SK-N-SH treated with all-trans-retinoic acid at 6 μM for 48 hours (cell line): Measurements from ENCODE around the gene PRR15L.

Experiments
- ATAC-seq: fragments of 200-7000 bp; cut with Tn5 transposase; 3 replicates; pipeline ENCODE4 v1.9.1; 2020; ENCODE audit warnings: mild to moderate bottlenecking, moderate library complexity
- BACH2 ChIP-seq: fragments of 250-450 bp; sonication (Bioruptor Pico); IDR thresholded peaks from 2 replicates; pipeline ENCODE4 v1.9.0; 2021; ENCODE audit warnings: mild to moderate bottlenecking, borderline replicate concordance
- CSDC2 ChIP-seq: fragments of 250-450 bp; sonication (Bioruptor Pico); IDR thresholded peaks from 2 replicates; pipeline ENCODE4 v1.5.0; 2020; ENCODE audit warnings: mild to moderate bottlenecking, moderate library complexity
- ESRRG ChIP-seq: fragments of 250-450 bp; sonication (Bioruptor Pico); IDR thresholded peaks from 2 replicates; pipeline ENCODE4 v1.6.1; 2021; ENCODE audit warnings: mild to moderate bottlenecking
- GLIS3 ChIP-seq: fragments of 250-450 bp; sonication (Bioruptor Pico); IDR thresholded peaks from 2 replicates; pipeline ENCODE4 v1.5.0; 2020; ENCODE audit warnings: mild to moderate bottlenecking, moderate library complexity
- ISL1 ChIP-seq: fragments of 250-450 bp; sonication (Bioruptor Pico); IDR thresholded peaks from 2 replicates; pipeline ENCODE4 v2.1.2; 2022; ENCODE audit warnings: mild to moderate bottlenecking, moderate library complexity
- OSR1 ChIP-seq: fragments of 250-450 bp; sonication (Bioruptor Pico); IDR thresholded peaks from 2 replicates; pipeline ENCODE4 v1.8.0; 2022; ENCODE audit warnings: moderate library complexity, mild to moderate bottlenecking, inconsistent platforms
- POU6F1 ChIP-seq: fragments of 250-450 bp; sonication (Bioruptor Pico); IDR thresholded peaks from 2 replicates; pipeline ENCODE4 v1.8.0; 2021; ENCODE audit warnings: low read depth, mild to moderate bottlenecking, moderate library complexity, borderline replicate concordance
- PPARA ChIP-seq: fragments of 250-450 bp; sonication (Bioruptor Pico); IDR thresholded peaks from 2 replicates; pipeline ENCODE4 v1.5.0; 2020; ENCODE audit warnings: mild to moderate bottlenecking, borderline replicate concordance
- RARB ChIP-seq: fragments of 250-450 bp; sonication (Bioruptor Pico); IDR thresholded peaks from 2 replicates; pipeline ENCODE4 v1.8.0; 2021; ENCODE audit warnings: mild to moderate bottlenecking, moderate library complexity
- TCF4 ChIP-seq: fragments of 250-450 bp; sonication (Bioruptor Pico); IDR thresholded peaks from 2 replicates; pipeline ENCODE4 v1.8.0; 2021; ENCODE audit warnings: mild to moderate bottlenecking, moderate library complexity, borderline replicate concordance
- TOX ChIP-seq: fragments of 250-450 bp; sonication (Bioruptor Pico); IDR thresholded peaks from 2 replicates; pipeline ENCODE4 v1.8.0; 2021; ENCODE audit warnings: mild to moderate bottlenecking, moderate library complexity, borderline replicate concordance
- ZC3H10 ChIP-seq: fragments of 250-450 bp; sonication (Bioruptor Pico); IDR thresholded peaks from 2 replicates; pipeline ENCODE4 v1.5.1; 2021; ENCODE audit warnings: mild to moderate bottlenecking, moderate library complexity
- ZFP3 ChIP-seq: fragments of 250-450 bp; sonication (Bioruptor Pico); IDR thresholded peaks from 2 replicates; pipeline ENCODE4 v1.5.0; 2020; ENCODE audit warnings: mild to moderate bottlenecking, moderate library complexity
- ZFP30 ChIP-seq: fragments of 450-650 bp; formaldehyde crosslinking; IDR thresholded peaks from 2 replicates; pipeline ENCODE4 v1.5.0; 2022; ENCODE audit warnings: mild to moderate bottlenecking, moderate library complexity
- ZNF70 ChIP-seq: fragments of 450-650 bp; formaldehyde crosslinking; IDR thresholded peaks from 2 replicates; pipeline ENCODE4 v1.5.0; 2020; ENCODE audit warnings: mild to moderate bottlenecking, moderate library complexity
- ZNF8 ChIP-seq: fragments of 450-650 bp; formaldehyde crosslinking; IDR thresholded peaks from 2 replicates; pipeline ENCODE4 v1.5.0; 2020; ENCODE audit warnings: mild to moderate bottlenecking, moderate library complexity
- TF ChIP-seq, protein P1 (sequence below): fragments of 250-450 bp; sonication (Bioruptor Pico); IDR thresholded peaks from 2 replicates; pipeline ENCODE4 v1.8.0; 2020; ENCODE audit warnings: mild to moderate bottlenecking, moderate library complexity, borderline replicate concordance
- TF ChIP-seq, protein P2 (sequence below): fragments of 250-450 bp; sonication (Bioruptor Pico); IDR thresholded peaks from 2 replicates; pipeline ENCODE4 v1.5.1; 2020; ENCODE audit warnings: low read depth, mild to moderate bottlenecking, moderate library complexity
- TF ChIP-seq, protein P3 (sequence below): fragments of 250-450 bp; sonication (Bioruptor Pico); IDR thresholded peaks from 2 replicates; pipeline ENCODE4 v1.5.1; 2021; ENCODE audit warnings: mild to moderate bottlenecking, moderate library complexity
- TF ChIP-seq, protein P4 (sequence below): fragments of 250-450 bp; sonication (Bioruptor Pico); IDR thresholded peaks from 2 replicates; pipeline ENCODE4 v1.5.0; 2020; ENCODE audit warnings: mild to moderate bottlenecking, moderate library complexity

The PRR15L gene

DNA sequence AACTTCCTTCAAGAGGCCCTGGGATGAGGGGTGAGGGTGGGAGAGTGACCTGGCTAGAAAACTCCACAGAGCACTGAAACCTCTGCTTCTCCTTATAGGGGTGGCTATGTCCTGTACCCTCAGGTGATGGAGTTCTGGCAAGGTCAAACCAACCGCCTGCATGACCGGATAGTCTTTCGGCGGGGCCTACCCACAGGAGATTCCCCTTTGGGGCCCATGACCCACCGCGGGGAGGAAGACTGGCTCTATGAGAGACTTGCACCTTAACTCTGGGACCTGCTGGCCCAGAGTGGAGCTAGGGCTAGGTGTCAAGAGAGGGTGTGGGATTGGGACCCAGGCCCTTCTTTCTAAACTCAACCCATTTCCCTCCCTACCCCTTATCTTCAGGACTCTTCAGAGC lies 11.2 kb downstream of the PRR15L start:
- no peak for TF ChIP-seq GLIS3 (CRISPR knock-in tag)
- no peak for TF ChIP-seq POU6F1 (CRISPR knock-in tag)
- TF ChIP-seq, protein P1, sequence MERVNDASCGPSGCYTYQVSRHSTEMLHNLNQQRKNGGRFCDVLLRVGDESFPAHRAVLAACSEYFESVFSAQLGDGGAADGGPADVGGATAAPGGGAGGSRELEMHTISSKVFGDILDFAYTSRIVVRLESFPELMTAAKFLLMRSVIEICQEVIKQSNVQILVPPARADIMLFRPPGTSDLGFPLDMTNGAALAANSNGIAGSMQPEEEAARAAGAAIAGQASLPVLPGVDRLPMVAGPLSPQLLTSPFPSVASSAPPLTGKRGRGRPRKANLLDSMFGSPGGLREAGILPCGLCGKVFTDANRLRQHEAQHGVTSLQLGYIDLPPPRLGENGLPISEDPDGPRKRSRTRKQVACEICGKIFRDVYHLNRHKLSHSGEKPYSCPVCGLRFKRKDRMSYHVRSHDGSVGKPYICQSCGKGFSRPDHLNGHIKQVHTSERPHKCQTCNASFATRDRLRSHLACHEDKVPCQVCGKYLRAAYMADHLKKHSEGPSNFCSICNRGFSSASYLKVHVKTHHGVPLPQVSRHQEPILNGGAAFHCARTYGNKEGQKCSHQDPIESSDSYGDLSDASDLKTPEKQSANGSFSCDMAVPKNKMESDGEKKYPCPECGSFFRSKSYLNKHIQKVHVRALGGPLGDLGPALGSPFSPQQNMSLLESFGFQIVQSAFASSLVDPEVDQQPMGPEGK (CRISPR knock-in tag): no peak
- no peak for TF ChIP-seq ESRRG (CRISPR knock-in tag)
- no peak for TF ChIP-seq ZFP3 (CRISPR knock-in tag)
- no peak for TF ChIP-seq ZNF70 (CRISPR knock-in tag)
- no peak for TF ChIP-seq ZFP30 (CRISPR knock-in tag)
- TF ChIP-seq TOX (CRISPR knock-in tag): no peak
- no peak for TF ChIP-seq ISL1
- TF ChIP-seq OSR1 (CRISPR knock-in tag): no peak
- TF ChIP-seq, protein P2, sequence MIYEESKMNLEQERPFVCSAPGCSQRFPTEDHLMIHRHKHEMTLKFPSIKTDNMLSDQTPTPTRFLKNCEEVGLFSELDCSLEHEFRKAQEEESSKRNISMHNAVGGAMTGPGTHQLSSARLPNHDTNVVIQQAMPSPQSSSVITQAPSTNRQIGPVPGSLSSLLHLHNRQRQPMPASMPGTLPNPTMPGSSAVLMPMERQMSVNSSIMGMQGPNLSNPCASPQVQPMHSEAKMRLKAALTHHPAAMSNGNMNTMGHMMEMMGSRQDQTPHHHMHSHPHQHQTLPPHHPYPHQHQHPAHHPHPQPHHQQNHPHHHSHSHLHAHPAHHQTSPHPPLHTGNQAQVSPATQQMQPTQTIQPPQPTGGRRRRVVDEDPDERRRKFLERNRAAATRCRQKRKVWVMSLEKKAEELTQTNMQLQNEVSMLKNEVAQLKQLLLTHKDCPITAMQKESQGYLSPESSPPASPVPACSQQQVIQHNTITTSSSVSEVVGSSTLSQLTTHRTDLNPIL: no peak
- TF ChIP-seq RARB (CRISPR knock-in tag): no peak
- TF ChIP-seq, protein P3, sequence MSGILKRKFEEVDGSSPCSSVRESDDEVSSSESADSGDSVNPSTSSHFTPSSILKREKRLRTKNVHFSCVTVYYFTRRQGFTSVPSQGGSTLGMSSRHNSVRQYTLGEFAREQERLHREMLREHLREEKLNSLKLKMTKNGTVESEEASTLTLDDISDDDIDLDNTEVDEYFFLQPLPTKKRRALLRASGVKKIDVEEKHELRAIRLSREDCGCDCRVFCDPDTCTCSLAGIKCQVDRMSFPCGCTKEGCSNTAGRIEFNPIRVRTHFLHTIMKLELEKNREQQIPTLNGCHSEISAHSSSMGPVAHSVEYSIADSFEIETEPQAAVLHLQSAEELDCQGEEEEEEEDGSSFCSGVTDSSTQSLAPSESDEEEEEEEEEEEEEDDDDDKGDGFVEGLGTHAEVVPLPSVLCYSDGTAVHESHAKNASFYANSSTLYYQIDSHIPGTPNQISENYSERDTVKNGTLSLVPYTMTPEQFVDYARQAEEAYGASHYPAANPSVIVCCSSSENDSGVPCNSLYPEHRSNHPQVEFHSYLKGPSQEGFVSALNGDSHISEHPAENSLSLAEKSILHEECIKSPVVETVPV (CRISPR knock-in tag): no peak
- TF ChIP-seq PPARA: no peak
- TF ChIP-seq, protein P4, sequence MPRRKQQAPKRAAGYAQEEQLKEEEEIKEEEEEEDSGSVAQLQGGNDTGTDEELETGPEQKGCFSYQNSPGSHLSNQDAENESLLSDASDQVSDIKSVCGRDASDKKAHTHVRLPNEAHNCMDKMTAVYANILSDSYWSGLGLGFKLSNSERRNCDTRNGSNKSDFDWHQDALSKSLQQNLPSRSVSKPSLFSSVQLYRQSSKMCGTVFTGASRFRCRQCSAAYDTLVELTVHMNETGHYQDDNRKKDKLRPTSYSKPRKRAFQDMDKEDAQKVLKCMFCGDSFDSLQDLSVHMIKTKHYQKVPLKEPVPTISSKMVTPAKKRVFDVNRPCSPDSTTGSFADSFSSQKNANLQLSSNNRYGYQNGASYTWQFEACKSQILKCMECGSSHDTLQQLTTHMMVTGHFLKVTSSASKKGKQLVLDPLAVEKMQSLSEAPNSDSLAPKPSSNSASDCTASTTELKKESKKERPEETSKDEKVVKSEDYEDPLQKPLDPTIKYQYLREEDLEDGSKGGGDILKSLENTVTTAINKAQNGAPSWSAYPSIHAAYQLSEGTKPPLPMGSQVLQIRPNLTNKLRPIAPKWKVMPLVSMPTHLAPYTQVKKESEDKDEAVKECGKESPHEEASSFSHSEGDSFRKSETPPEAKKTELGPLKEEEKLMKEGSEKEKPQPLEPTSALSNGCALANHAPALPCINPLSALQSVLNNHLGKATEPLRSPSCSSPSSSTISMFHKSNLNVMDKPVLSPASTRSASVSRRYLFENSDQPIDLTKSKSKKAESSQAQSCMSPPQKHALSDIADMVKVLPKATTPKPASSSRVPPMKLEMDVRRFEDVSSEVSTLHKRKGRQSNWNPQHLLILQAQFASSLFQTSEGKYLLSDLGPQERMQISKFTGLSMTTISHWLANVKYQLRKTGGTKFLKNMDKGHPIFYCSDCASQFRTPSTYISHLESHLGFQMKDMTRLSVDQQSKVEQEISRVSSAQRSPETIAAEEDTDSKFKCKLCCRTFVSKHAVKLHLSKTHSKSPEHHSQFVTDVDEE: no peak
- no peak for TF ChIP-seq CSDC2
- no peak for TF ChIP-seq ZC3H10 (CRISPR knock-in tag)
- TF ChIP-seq TCF4: no peak
- no peak for TF ChIP-seq ZNF8 (CRISPR knock-in tag)
- no peak for ATAC-seq

- no peak for ATAC-seq
- TF ChIP-seq, protein P4: no peak
- TF ChIP-seq ZNF8 (CRISPR knock-in tag) (no peak), CSDC2 (no peak), ZC3H10 (CRISPR knock-in tag) (no peak), ZFP3 (CRISPR knock-in tag) (no peak), POU6F1 (CRISPR knock-in tag) (no peak), TOX (CRISPR knock-in tag) (no peak), BACH2 (CRISPR knock-in tag) (no peak)
- TF ChIP-seq, protein P2: no peak
- TF ChIP-seq, protein P1 (CRISPR knock-in tag): no peak
Measured at GRCh38 chr17:47945529-47946508, 11.9 kb downstream of the PRR15L start.
